HepG2 (cell line): Measurements from ENCODE around the gene ENTPD6.

ENCODE experiments used
- ETS1 ChIP-seq: sonication (generic); formaldehyde crosslinking; IDR thresholded peaks from 2 replicates; pipeline ENCODE4 v1.4.0; 2020; ENCODE audit warnings: missing genetic modification reagents
- MYPOP ChIP-seq: sonication (generic); formaldehyde crosslinking; IDR thresholded peaks from 2 replicates; pipeline ENCODE4 v1.8.1; 2023; ENCODE audit warnings: mild to moderate bottlenecking, moderate library complexity, missing genetic modification reagents
- ZNF609 ChIP-seq: sonication (generic); formaldehyde crosslinking; IDR thresholded peaks from 2 replicates; pipeline ENCODE4 v1.4.0; 2020; ENCODE audit warnings: mild to moderate bottlenecking, missing genetic modification reagents, borderline replicate concordance
- ZNF639 ChIP-seq: conservative IDR thresholded peaks from 2 replicates; pipeline ENCODE4 v1.6.1; 2018; ENCODE audit warnings: missing genetic modification reagents
- ZXDC ChIP-seq: sonication (generic); formaldehyde crosslinking; IDR thresholded peaks from 2 replicates; pipeline ENCODE4 v1.5.0; 2020; ENCODE audit warnings: mild to moderate bottlenecking, missing genetic modification reagents

GRCh38 chr20:25158043-25158442, 37.5 kb upstream of the ENTPD6 start:
- TF ChIP-seq ZXDC (no peak), ETS1 (no peak), MYPOP (CRISPR knock-in tag) (no peak), ZNF639 (CRISPR knock-in tag) (no peak), ZNF609 (CRISPR knock-in tag) (no peak)
